ENCODE data around the gene MRM2. TPM values are rescaled to one million over a fixed set of nuclear protein-coding genes. Genes with fewer than 3 reads are reported as not detected.

MRM2 gene
- total RNA-seq, 1 donor from 2014 or later, result 22.6 TPM

DNA sequence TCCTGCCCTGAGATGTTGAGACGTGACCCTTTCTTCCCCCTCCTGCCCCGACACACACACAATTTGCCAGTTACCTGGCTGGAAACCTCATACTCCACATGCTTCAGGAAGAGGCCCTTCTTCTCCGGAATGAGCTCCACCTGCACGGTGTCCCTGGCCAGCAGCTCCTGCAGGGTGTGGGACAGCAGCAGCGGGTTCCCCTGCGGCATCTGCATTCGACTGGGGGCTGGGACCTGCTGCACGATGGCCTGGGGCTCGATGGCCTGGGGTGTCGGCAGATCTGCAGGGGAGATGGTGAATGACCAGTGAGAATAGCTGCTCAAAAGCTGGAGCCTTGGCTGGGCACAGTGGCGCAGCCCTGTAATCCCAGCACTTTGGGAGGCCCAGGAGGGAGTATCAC is 36.0 kb upstream of the MRM2 start:
- DNase-seq (ENCODE audit: low read depth), result no peak
- Histone ChIP-seq H2AFZ (ENCODE audit: low read depth, low read length) (no peak overlapping the region), H3K79me2 (ENCODE audit: insufficient read depth, low read length) (peaks cover 21% of the 10 kb centered on the region), H3K4me1 (ENCODE audit: insufficient read depth, low read length) (peaks cover 7% of the 10 kb centered on the region), H3K9ac (ENCODE audit: low read length) (no peak overlapping the region), H3K27me3 (ENCODE audit: insufficient read depth, low read length) (no peaks in the 10 kb centered on the region), H3K4me2 (ENCODE audit: low read length) (no peak overlapping the region), H3K27ac (ENCODE audit: low read depth, low read length) (no peak overlapping the region), H3K4me3 (ENCODE audit: insufficient read depth, low read depth, low read length) (no peak overlapping the region), H3K9me3 (ENCODE audit: insufficient read depth, low read depth, low read length) (no peaks in the 10 kb centered on the region), H3K36me3 (ENCODE audit: insufficient read depth, low read length) (no peaks in the 10 kb centered on the region), H4K20me1 (ENCODE audit: insufficient read depth, low read length) (peaks cover 44% of the 10 kb centered on the region)
- peaks cover 6% of the 10 kb centered on the region for H3K36me3 Mint-ChIP-seq (ENCODE audit: low read depth, unreplicated experiment)
- H3K4me3 Mint-ChIP-seq (ENCODE audit: unreplicated experiment), result no peak overlapping the region
- H3K27ac Mint-ChIP-seq (ENCODE audit: unreplicated experiment), result no peak overlapping the region
- FAIRE-seq, result no peak
- TF ChIP-seq CTCF (IDR thresholded peaks at IDR 0.05; ENCODE audit: insufficient read depth, low read depth, low read length), result no peak
- TF ChIP-seq EZH2 (IDR thresholded peaks at IDR 0.05; ENCODE audit: insufficient read depth, low read length), result no peak
- no peaks in the 10 kb centered on the region for H3K9me3 Mint-ChIP-seq (ENCODE audit: unreplicated experiment)
- no peaks in the 10 kb centered on the region for H3K27me3 Mint-ChIP-seq (ENCODE audit: low read depth, unreplicated experiment)
- H3K4me1 Mint-ChIP-seq (ENCODE audit: low read depth, unreplicated experiment), result peaks cover 10% of the 10 kb centered on the region

DNA sequence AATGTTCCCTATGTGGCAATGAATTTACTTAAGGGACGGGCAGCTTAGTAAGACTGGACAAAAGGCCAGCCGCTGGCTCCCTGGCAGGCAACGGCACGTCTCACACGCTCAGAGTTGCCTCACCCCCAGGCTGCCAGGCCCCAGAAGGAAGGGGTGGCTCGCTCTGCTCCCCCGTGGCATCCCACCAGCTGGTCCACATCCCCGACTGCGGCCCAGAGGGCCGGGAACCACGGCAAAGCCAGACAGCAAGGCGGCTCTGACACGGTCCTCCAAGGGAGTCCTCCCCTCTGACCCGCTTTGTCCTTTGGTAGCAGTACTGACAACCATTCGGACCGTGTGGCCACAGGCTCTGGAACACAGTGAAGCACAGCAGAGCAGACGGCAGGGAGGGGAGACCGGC is 34.1 kb upstream of the MRM2 start:
- H3K4me1 Mint-ChIP-seq (ENCODE audit: low read depth, unreplicated experiment), result no peaks in the 10 kb centered on the region
- Histone ChIP-seq H3K27ac (ENCODE audit: low read depth, low read length) (no peak overlapping the region), H3K27me3 (ENCODE audit: insufficient read depth, low read length) (no peaks in the 10 kb centered on the region), H4K20me1 (ENCODE audit: insufficient read depth, low read length) (peaks cover 31% of the 10 kb centered on the region), H3K4me1 (ENCODE audit: insufficient read depth, low read length) (no peaks in the 10 kb centered on the region), H2AFZ (ENCODE audit: low read depth, low read length) (no peak overlapping the region), H3K9ac (ENCODE audit: low read length) (no peak overlapping the region), H3K36me3 (ENCODE audit: insufficient read depth, low read length) (no peaks in the 10 kb centered on the region), H3K79me2 (ENCODE audit: insufficient read depth, low read length) (peaks cover 6% of the 10 kb centered on the region), H3K9me3 (ENCODE audit: insufficient read depth, low read depth, low read length) (no peaks in the 10 kb centered on the region), H3K4me2 (ENCODE audit: low read length) (no peak overlapping the region), H3K4me3 (ENCODE audit: insufficient read depth, low read depth, low read length) (no peak overlapping the region)
- H3K27ac Mint-ChIP-seq (ENCODE audit: unreplicated experiment), result no peak overlapping the region
- peaks cover 6% of the 10 kb centered on the region for H3K36me3 Mint-ChIP-seq (ENCODE audit: low read depth, unreplicated experiment)
- no peaks in the 10 kb centered on the region for H3K27me3 Mint-ChIP-seq (ENCODE audit: low read depth, unreplicated experiment)
- no peak for FAIRE-seq
- TF ChIP-seq EZH2 (IDR thresholded peaks at IDR 0.05; ENCODE audit: insufficient read depth, low read length), result no peak
- TF ChIP-seq CTCF (IDR thresholded peaks at IDR 0.05; ENCODE audit: insufficient read depth, low read depth, low read length), result no peak
- DNase-seq (ENCODE audit: low read depth), result no peak
- no peak overlapping the region for H3K4me3 Mint-ChIP-seq (ENCODE audit: unreplicated experiment)
- no peaks in the 10 kb centered on the region for H3K9me3 Mint-ChIP-seq (ENCODE audit: unreplicated experiment)

DNA sequence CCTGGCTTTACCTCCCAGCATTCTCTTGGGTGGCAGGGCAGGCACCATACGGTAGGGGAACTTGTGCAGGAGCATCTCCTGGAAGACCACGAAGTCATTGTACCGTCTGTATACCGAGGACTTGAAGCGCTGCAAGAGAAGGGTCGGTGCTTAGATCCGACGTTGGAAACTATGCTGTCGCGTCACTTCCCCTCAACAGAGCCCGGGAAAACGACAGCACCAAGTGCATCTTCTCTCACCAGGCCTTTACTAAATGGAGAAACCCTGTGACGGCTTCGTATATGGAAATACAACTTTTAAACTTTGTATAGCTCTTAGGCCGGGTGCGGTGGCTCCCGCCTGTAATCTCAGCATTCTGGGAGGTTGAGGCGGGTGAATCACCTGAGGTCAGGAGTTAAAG is 33.1 kb upstream of the MRM2 start:
- no peak overlapping the region for H3K4me3 ChIP-seq (ENCODE audit: insufficient read depth, low read depth, low read length)
- H3K79me2 ChIP-seq (ENCODE audit: insufficient read depth, low read length), result peaks cover 4% of the 10 kb centered on the region
- H3K4me2 ChIP-seq (ENCODE audit: low read length), result no peak overlapping the region
- Mint-ChIP-seq H3K9me3 (ENCODE audit: unreplicated experiment) (no peaks in the 10 kb centered on the region), H3K4me3 (ENCODE audit: unreplicated experiment) (no peak overlapping the region), H3K27ac (ENCODE audit: unreplicated experiment) (no peak overlapping the region), H3K4me1 (ENCODE audit: low read depth, unreplicated experiment) (no peaks in the 10 kb centered on the region), H3K36me3 (ENCODE audit: low read depth, unreplicated experiment) (peaks cover 6% of the 10 kb centered on the region), H3K27me3 (ENCODE audit: low read depth, unreplicated experiment) (no peaks in the 10 kb centered on the region)
- peaks cover 21% of the 10 kb centered on the region for H4K20me1 ChIP-seq (ENCODE audit: insufficient read depth, low read length)
- H3K9me3 ChIP-seq (ENCODE audit: insufficient read depth, low read depth, low read length), result no peaks in the 10 kb centered on the region
- H3K36me3 ChIP-seq (ENCODE audit: insufficient read depth, low read length), result no peaks in the 10 kb centered on the region
- TF ChIP-seq CTCF (IDR thresholded peaks at IDR 0.05; ENCODE audit: insufficient read depth, low read depth, low read length), result no peak
- no peak for TF ChIP-seq EZH2 (IDR thresholded peaks at IDR 0.05; ENCODE audit: insufficient read depth, low read length)
- DNase-seq (ENCODE audit: low read depth) (no peak), FAIRE-seq (no peak)
- H3K27me3 ChIP-seq (ENCODE audit: insufficient read depth, low read length), result no peaks in the 10 kb centered on the region
- peaks cover under 1% of the 10 kb centered on the region for H3K4me1 ChIP-seq (ENCODE audit: insufficient read depth, low read length)
- no peak overlapping the region for H3K9ac ChIP-seq (ENCODE audit: low read length)
- no peak overlapping the region for H2AFZ ChIP-seq (ENCODE audit: low read depth, low read length)
- no peak overlapping the region for H3K27ac ChIP-seq (ENCODE audit: low read depth, low read length)
